ENCODE measurements around the gene DNAJC4. TPM values are rescaled to one million over a fixed set of nuclear protein-coding genes. Genes with fewer than 3 reads are reported as not detected.
A peak's percentile ranks its signal among the peaks of the same experiment; 100 is the strongest.
"Not testable (repeated sequence)": the region's sequence is repeated elsewhere in the genome, so short reads cannot be mapped to it uniquely, and the experiment has no call there.

Gene DNAJC4
- total RNA-seq, 1 donor from 2014 or later = 53.5 TPM

GRCh38 chr11:64239662-64240434 lies 9.5 kb downstream of the DNAJC4 start:
- ATAC-seq = no peak
- intact Hi-C loops (cut with DNase I) = loop anchor here (2.0 kb wide), 1 partner anchor 65 kb away; the partner anchor contains the start of gene ESRRA
- no peak for DNase-seq (ENCODE audit: missing footprints)

GRCh38 chr11:64240435-64241240 lies 10.3 kb downstream of the DNAJC4 start, which contains the start of gene FKBP2:
TSS of gene FKBP2 (plus strand) at chr11:64241095. CDS start at chr11:64242388, 1,293 bp downstream.
- DNase-seq (ENCODE audit: missing footprints) (peak; percentile 99), ATAC-seq (peak; percentile 81)
- intact Hi-C loops (cut with DNase I) = loop anchor here (2.0 kb wide), 1 partner anchor 64 kb away; the partner anchor contains the start of gene ESRRA

GRCh38 chr11:64241241-64241490 lies 10.8 kb downstream of the DNAJC4 start:
- DNase-seq (ENCODE audit: missing footprints) = peak; percentile 99
- ATAC-seq = peak; percentile 90
- intact Hi-C loops (cut with DNase I) = loop anchor here (2.0 kb wide), 1 partner anchor 64 kb away; the partner anchor contains the start of gene ESRRA

GRCh38 chr11:64241491-64242374 lies 11.4 kb downstream of the DNAJC4 start:
- DNase-seq (ENCODE audit: missing footprints) = no peak
- ATAC-seq = peak; percentile 4
- intact Hi-C loops (cut with DNase I) = loop anchor here (2.0 kb wide), 1 partner anchor 63 kb away; the partner anchor contains the start of gene ESRRA

- DNase-seq (ENCODE audit: missing footprints) (no peak), ATAC-seq (no peak)
- intact Hi-C loops (cut with DNase I) = no loop called here
Measured at GRCh38 chr11:64243236-64243854, 13.0 kb downstream of the DNAJC4 start.

- ATAC-seq (no peak), DNase-seq (ENCODE audit: missing footprints) (no peak)
- intact Hi-C loops (cut with DNase I) = no loop called here
Measured at GRCh38 chr11:64244107-64244506, 13.8 kb downstream of the DNAJC4 start.

GRCh38 chr11:64244966-64245365 lies 14.6 kb downstream of the DNAJC4 start:
- intact Hi-C loops (cut with DNase I) = no loop called here
- DNase-seq (ENCODE audit: missing footprints) (no peak), ATAC-seq (no peak)

GRCh38 chr11:64245401-64245796 lies 15.1 kb downstream of the DNAJC4 start:
- ATAC-seq = no peak
- intact Hi-C loops (cut with DNase I) = no loop called here
- DNase-seq (ENCODE audit: missing footprints) = no peak

- DNase-seq (ENCODE audit: missing footprints) = peak; percentile 83
- intact Hi-C loops (cut with DNase I) = no loop called here
- no peak for ATAC-seq
Measured at GRCh38 chr11:64245797-64246620, 15.7 kb downstream of the DNAJC4 start.

GRCh38 chr11:64246621-64246870 lies 16.2 kb downstream of the DNAJC4 start:
- intact Hi-C loops (cut with DNase I) = not testable (repeated sequence)

GRCh38 chr11:64246871-64247728 lies 16.8 kb downstream of the DNAJC4 start, which contains the start of gene PPP1R14B:
TSS of gene PPP1R14B (minus strand) at chr11:64246943. CDS start at chr11:64246673, 270 bp downstream.
- peak; percentile 73 for ATAC-seq
- intact Hi-C loops (cut with DNase I) = no loop called here
- DNase-seq (ENCODE audit: missing footprints) = peak; percentile 95

More at GRCh38 chr11:64246621-64246870, 16.2 kb downstream of the DNAJC4 start:
- DNase-seq (ENCODE audit: missing footprints); ATAC-seq: not testable (repeated sequence)

- intact Hi-C loops (cut with DNase I) = loop anchor here (2.0 kb wide), 1 partner anchor 21 kb away; no protein-coding TSS in a partner anchor
- DNase-seq (ENCODE audit: missing footprints) = no peak
- ATAC-seq = no peak
Measured at GRCh38 chr11:64247729-64248531, 17.6 kb downstream of the DNAJC4 start.

GRCh38 chr11:64248578-64248977 lies 18.2 kb downstream of the DNAJC4 start:
- no peak for ATAC-seq
- intact Hi-C loops (cut with DNase I) = loop anchor here (2.0 kb wide), 1 partner anchor 20 kb away; no protein-coding TSS in a partner anchor
- DNase-seq (ENCODE audit: missing footprints) = no peak

- intact Hi-C loops (cut with DNase I) = loop anchor here (2.0 kb wide), 1 partner anchor 20 kb away; no protein-coding TSS in a partner anchor
- no peak for ATAC-seq
Measured at GRCh38 chr11:64249038-64249437, 18.7 kb downstream of the DNAJC4 start.

GRCh38 chr11:64249563-64250414 lies 19.4 kb downstream of the DNAJC4 start:
- intact Hi-C loops (cut with DNase I) = loop anchor here (2.0 to 5.0 kb wide), 2 partner anchors 19 to 53 kb away; partner anchors contain the start of gene CATSPERZ
- ATAC-seq (no peak), DNase-seq (ENCODE audit: missing footprints) (no peak)

More at GRCh38 chr11:64249038-64249437, 18.7 kb downstream of the DNAJC4 start:
- DNase-seq (ENCODE audit: missing footprints) = no peak

Data from Right ventricle myocardium inferior (tissue), 1 donor.